B cell (primary cell): ENCODE results near the gene UNC79.

Experiments
- EZH2 ChIP-seq: IDR thresholded peaks from 2 replicates; pipeline ENCODE4 v1.6.1; 2012; ENCODE audit warnings: borderline replicate concordance, low read depth, mild to moderate bottlenecking, moderate library complexity, low read length; ENCODE audit not compliant: insufficient read depth, poor library complexity, severe bottlenecking
- TF ChIP-seq, protein P1 (sequence below): fragments of 200-600 bp; IDR thresholded peaks from one replicate; pipeline ENCODE4 v1.8.0; 2022; ENCODE audit warnings: antibody characterized with exemption, mild to moderate bottlenecking

DNA sequence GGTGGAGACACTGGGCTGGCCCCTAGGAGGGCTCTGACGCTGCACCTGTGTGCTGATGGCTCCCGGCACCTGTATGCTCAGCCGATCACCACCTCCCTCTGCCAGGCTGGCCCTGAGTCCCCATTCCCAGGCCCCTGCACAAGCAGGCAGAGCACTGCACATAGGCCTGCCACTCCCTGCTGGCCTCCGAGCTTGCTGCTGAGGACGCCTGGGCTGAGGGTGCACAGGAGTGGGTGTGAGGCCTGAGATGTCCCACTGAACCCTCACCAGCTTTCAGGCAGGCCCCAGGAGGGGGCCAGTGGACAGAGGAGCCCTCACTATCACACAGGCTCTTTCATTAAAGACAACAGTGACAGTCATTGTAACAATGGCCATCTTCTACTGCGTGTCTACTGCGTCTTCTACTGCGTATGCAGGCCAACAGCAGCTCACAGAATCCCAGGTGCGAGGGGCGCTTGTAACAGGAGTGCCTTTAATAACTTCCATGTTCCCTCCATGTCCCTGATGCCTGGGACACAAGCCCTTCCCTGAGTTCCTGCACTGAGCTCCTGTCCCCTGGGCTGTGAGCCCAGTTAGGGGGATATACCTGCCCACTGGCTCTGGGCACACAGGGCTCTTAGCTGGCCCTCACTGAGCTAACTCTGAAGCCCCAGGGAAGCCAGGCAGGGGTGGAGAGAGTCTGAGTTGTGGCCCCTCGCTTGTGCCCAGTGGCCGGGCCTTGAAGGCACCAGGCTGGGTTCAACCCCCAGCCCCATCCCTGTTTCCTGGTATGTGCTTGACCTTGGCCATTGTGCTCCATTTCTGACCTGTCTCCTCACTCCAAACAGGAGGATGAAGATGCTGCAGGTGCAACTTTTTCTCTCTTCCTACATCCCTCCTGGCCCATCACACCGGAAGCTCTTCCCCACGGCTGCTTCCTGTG is 286.3 kb downstream of the UNC79 start:
- no peak for TF ChIP-seq EZH2
- TF ChIP-seq, protein P1, sequence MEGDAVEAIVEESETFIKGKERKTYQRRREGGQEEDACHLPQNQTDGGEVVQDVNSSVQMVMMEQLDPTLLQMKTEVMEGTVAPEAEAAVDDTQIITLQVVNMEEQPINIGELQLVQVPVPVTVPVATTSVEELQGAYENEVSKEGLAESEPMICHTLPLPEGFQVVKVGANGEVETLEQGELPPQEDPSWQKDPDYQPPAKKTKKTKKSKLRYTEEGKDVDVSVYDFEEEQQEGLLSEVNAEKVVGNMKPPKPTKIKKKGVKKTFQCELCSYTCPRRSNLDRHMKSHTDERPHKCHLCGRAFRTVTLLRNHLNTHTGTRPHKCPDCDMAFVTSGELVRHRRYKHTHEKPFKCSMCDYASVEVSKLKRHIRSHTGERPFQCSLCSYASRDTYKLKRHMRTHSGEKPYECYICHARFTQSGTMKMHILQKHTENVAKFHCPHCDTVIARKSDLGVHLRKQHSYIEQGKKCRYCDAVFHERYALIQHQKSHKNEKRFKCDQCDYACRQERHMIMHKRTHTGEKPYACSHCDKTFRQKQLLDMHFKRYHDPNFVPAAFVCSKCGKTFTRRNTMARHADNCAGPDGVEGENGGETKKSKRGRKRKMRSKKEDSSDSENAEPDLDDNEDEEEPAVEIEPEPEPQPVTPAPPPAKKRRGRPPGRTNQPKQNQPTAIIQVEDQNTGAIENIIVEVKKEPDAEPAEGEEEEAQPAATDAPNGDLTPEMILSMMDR: no peak
